GM21390 (cell line): ENCODE measurements around the gene MEN1.

Experiments used
- ATAC-seq: cut with Tn5 transposase; IDR thresholded peaks from one replicate; pipeline ENCODE4 v1.9.1; 2021; ENCODE audit not compliant: unreplicated experiment

Gene MEN1

DNA sequence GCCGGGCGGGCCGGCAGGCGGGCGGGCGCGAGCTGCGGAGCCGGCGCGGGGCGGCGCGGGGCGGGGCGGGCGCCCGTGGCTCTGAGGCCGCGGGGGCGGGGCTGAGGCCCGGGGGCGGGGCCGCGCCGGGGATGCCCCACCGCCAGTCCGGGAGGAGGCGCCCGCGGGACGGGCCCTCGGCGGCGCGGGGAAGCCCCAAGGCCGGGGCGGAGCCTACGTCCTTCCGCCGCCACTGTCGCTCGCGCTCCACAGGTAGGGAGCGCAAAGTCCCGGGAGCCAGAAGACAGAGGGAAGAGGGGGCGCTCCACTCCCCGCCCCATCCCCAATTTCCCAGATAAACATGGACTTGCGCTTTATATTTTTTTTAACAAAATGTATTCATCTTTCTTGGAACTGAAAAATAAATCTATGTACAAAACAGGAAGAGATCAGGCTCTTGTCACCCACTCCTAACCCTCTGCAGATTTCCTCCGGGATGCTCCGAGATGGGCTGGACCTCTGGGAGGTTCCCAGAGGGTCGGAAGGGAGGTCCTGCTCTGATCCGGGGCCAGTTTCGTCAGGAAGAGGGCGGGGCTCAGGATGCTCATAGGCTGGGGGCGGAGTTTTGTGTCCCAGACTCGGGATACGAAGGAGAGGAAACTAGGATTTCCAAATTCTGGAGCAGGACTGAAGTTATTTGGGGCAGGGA, 7.0 kb downstream of the MEN1 start, which contains the start of gene MAP4K2:
TSS of gene MAP4K2 (minus strand) at position 57 of the 688 bp plus-strand sequence. CDS start 65 bp downstream, outside the sequence.
- peak; percentile 50 for ATAC-seq

- ATAC-seq, result peak; percentile 3
These were observed 7.8 kb downstream of the MEN1 start for GRCh38 chr11:64802370-64803157.

GRCh38 chr11:64801561-64802369, 8.6 kb downstream of the MEN1 start:
- no peak for ATAC-seq

DNA sequence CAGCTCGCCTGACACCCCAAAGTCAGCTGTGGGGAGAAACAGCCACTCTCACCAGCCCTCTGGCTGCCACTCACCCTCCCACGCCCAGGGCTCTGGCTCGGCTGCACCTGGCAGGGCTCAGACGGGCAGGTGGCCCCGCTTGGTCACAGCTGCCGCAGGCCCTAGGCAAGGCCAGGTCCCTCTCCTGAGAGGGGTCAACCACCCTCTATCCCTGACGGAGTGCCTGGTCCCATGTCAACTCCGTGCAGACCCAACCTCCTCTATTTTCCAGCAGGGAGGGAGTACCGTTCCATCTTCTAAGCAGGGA, 9.2 kb downstream of the MEN1 start:
- no peak for ATAC-seq

DNA sequence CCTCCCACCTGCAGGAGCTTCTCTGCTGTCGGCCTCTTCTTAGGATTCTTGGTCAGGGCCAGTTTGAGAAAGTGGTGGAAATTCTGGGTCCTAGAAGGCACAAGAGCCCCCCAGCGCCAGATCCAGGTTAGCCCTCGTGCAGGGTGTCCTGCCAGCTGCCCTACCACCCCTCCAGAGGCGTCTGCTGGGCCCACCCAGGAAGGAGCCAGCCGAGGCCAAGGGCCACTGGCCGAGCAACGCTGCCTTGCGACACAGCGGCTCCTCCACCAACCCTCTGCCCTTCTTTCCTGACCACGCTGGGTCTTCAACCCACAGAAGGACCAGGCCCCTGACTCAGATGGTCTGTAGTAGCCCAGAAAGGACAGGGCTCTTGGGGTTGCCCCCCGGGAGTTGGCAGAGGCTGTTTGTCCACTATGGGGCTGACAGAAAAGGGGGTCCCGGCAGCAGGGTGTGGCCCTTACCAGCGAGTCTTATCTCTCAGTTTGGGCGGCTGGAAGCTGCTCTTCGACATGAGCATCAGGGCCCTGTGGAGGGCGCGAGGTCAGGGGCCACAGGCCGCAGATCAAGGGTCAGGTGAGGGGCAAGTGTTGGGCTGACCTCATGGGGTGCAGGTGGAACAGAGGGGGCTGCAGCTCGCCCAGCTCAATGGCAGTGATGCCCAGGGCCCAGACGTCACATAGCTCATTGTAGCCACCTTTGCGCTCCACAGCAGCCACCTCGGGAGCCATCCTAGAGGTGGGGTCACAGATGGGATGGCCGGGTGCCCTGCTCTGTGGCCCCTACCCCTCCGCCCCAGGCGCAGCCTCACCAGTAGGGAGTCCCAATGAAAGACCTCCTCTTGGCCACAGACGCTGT, 9.8 kb downstream of the MEN1 start:
- no peak for ATAC-seq

- ATAC-seq, result no peak
These were observed 10.6 kb downstream of the MEN1 start for GRCh38 chr11:64799623-64800302.

DNA sequence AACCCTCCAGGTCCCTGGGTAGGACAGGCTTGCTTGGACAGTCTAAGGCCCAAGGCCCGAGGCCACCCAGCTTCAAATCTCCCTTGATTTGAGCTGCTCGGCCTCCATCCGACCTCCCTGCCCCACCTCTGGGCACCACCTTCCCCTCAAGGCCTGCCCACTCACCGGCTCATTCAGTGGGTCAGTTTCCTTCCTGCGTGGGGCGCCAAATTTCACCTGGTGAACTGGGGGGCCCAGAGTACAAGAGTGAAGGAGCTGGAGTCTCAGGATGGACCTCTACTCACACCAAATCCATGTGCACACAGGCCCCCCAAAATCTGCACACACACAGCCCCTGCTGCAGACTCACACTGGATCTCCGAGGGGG, 11.1 kb downstream of the MEN1 start:
- no peak for ATAC-seq

DNA sequence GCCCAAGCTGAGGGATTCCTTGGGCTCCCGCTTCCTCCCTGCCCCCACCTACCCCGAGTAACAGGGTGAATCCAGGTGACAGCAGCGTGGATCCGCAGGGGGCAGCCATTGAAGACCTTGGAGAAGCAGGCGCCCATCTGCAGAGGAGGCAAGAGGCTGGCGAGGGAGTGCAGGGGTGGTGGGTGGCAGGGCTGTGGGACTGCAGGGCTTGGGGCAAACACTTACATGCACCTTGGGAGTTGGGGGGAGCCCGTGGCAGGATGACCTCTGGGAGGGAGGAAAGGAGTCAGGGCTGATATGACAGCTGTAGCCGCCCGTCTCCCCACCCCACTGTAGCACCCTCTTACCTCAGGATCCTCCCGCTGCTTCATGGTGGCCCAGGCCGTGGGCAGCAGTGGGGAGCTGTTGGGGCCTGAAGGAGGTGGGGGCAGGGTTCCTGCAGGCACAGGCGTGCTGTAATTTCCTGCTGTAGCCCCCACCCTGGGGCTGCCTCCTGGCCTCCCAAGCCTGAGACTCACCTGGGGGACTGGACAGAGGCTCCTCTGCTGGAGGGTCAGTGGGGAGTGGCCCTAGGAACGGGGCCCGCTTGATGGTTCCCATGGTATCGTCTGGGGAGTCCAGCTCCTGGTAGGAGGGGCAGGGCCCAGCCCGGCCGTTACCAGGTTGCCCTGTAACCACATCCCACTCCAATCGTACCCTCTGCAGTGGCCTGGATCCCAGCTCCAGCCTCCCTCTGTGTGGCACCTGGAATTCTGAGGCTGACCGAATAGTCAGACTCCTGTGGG, 13.4 kb downstream of the MEN1 start:
- ATAC-seq, result no peak

GRCh38 chr11:64796047-64796756, 14.1 kb downstream of the MEN1 start:
- ATAC-seq, result no peak

- no peak for ATAC-seq
These were observed 15.8 kb downstream of the MEN1 start for GRCh38 chr11:64794526-64794925.

- ATAC-seq, result no peak
These were observed 16.8 kb downstream of the MEN1 start for GRCh38 chr11:64793271-64794160.

DNA sequence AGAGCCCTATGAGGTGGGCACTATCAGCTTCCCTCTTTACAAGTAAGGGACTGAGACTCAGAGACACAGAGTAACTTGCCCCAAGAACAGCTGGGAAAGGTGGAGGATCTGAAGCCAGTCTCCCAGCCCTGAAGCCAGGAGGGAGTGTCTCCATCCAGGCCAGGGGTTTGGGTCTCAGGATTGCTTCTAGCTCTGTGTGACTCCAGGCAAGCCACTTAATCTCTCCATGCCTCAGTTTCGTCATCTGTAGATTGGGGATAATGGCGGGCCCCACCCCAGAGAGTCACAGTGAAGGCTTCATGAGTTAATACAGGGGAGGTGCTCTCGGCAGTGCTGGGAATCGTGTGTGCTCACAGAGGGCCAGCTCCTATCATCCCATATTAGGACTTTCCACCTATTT, 17.9 kb downstream of the MEN1 start:
- no peak for ATAC-seq

DNA sequence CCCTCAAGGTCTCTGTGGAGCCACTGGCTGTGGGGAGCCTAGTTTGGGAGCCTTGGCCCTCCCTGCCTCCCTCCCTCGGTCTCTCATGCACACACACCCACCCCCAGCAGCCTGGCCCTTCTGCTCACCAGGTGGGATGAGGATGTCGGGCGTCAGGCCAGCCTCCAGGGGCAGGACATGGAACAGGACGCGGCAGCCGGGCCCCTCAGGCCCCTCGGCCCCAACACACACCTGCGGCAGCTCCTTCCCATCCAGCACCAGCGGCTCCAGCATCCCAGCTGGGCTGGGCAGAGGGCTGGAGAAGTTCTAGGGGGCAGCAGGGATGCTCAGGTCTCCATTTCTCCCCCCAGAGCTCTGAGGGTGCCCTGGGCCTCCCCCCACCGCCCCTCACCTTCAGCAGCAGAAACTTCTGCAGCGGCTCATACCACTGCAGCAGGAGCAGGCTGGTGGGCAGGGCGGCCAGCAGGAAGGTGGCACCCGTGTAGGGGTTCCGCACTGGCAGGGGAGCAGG, 18.5 kb downstream of the MEN1 start:
- no peak for ATAC-seq

- no peak for ATAC-seq
These were observed 19.9 kb downstream of the MEN1 start for GRCh38 chr11:64790205-64791095.

DNA sequence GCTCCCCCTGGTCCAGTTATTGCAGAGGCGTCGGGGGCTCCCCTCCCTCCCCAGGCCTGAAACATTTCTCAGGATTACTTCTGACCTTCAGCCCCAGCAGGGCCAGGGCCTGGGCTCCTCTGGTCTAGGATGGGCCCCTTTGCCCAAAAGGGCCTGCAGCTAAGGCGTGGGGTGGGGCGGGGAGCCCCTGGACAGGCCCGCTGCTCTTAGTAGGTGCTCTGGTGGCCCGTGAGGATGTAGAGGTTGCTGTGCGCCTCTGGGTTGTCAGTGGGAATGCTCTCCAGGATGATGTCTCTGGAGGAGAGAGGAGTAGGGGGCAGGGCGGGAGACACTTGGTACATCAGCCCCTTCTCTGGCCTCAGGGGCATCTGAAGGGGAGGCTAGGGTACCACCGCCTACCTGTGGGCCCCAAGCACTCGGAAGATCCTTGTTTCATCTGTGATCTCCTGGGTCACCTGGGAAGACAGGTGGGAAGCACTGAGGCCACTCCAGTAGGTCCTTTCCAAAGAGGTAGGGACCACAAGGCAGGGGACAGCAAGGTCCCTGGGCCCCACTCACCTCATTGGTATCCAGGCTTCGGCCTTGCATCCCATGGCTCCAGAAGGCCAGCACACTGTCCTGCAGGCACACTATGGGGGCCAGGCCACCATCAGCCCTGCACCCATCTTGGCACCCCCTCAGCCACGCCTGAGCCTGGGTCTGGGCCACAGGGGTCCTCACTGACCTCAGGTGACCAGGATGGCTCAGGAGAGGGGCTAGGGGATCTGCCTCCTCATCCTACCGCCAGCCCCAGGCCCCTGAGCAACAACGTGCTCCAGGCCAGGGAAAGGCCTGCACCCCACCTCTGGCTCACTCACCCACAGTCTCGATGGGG, 20.8 kb downstream of the MEN1 start:
- no peak for ATAC-seq
